Activated naive CD4-positive, alpha-beta T cell treated with anti-CD3 and anti-CD28 coated beads, Interleukin-2, amount 10 ng/mL, durations not matched to agents 7 days and 5 days (primary cell): Measurements from ENCODE around the gene STEAP2.
A peak's percentile ranks its signal among the peaks of the same experiment; 100 is the strongest.
"Not testable (repeated sequence)": the region's sequence is repeated elsewhere in the genome, so short reads cannot be mapped to it uniquely, and the experiment has no call there.

Experiments
- CTCF ChIA-PET: fragments of 350-600 bp; sonication (Branson Sonifier 250); formaldehyde crosslinking; loops from one replicate; lab custom pipeline; 2021; ENCODE audit warnings: antibody characterized with exemption; lab: Charles Lee
- DNase-seq: peaks from one replicate; pipeline ENCODE4 v3.0.0-alpha.2; 2020
- H3K27ac Mint-ChIP-seq: one replicate; pipeline ENCODE4 v1.8.0; 2021; ENCODE audit warnings: mild to moderate bottlenecking, moderate library complexity, mixed read lengths
- H3K27me3 Mint-ChIP-seq: one replicate; pipeline ENCODE4 v1.8.0; 2021; ENCODE audit warnings: mild to moderate bottlenecking, mixed read lengths
- H3K36me3 Mint-ChIP-seq: one replicate; pipeline ENCODE4 v1.8.0; 2021; ENCODE audit warnings: mixed read lengths
- H3K4me1 Mint-ChIP-seq: one replicate; pipeline ENCODE4 v1.8.0; 2021; ENCODE audit warnings: mixed read lengths
- H3K4me3 Mint-ChIP-seq: one replicate; pipeline ENCODE4 v1.8.0; 2021; ENCODE audit warnings: mild to moderate bottlenecking, moderate library complexity, mixed read lengths
- H3K9me3 Mint-ChIP-seq: one replicate; pipeline ENCODE4 v1.8.0; 2021; ENCODE audit warnings: mixed read lengths

STEAP2 gene

GRCh38 chr7:90180649-90181048 is 30.9 kb upstream of the STEAP2 start:
- H3K27ac Mint-ChIP-seq, result no peak overlapping the region

GRCh38 chr7:90181485-90181884 is 30.1 kb upstream of the STEAP2 start:
- Mint-ChIP-seq H3K4me3 (no peak overlapping the region), H3K4me1 (peaks cover 11% of the 10 kb centered on the region), H3K27ac (peak overlapping the region; percentile 37), H3K36me3 (no peaks in the 10 kb centered on the region), H3K27me3 (no peaks in the 10 kb centered on the region), H3K9me3 (peaks cover 1% of the 10 kb centered on the region)
- CTCF ChIA-PET, result no interaction called here
- no peak for DNase-seq

More at GRCh38 chr7:90180649-90181048, 30.9 kb upstream of the STEAP2 start:
- no peaks in the 10 kb centered on the region for H3K27me3 Mint-ChIP-seq
- CTCF ChIA-PET, result interaction anchor here (0.7 kb wide), 1 partner anchor 61 kb away, joined by 3 read pairs; no protein-coding TSS in a partner anchor
- H3K4me1 Mint-ChIP-seq, result peaks cover 11% of the 10 kb centered on the region
- H3K4me3 Mint-ChIP-seq, result no peak overlapping the region
- DNase-seq, result no peak
- no peaks in the 10 kb centered on the region for H3K36me3 Mint-ChIP-seq
- peaks cover 4% of the 10 kb centered on the region for H3K9me3 Mint-ChIP-seq

- H3K4me3 Mint-ChIP-seq, H3K27ac Mint-ChIP-seq, H3K36me3 Mint-ChIP-seq, H3K27me3 Mint-ChIP-seq, H3K9me3 Mint-ChIP-seq, DNase-seq, H3K4me1 Mint-ChIP-seq, CTCF ChIA-PET: not testable (repeated sequence)
Measured at GRCh38 chr7:90186290-90186689, 25.2 kb upstream of the STEAP2 start.

GRCh38 chr7:90187507-90188050 is 24.0 kb upstream of the STEAP2 start:
- Mint-ChIP-seq H3K27me3 (no peaks in the 10 kb centered on the region), H3K27ac (no peak overlapping the region), H3K9me3 (peaks cover 19% of the 10 kb centered on the region), H3K36me3 (no peaks in the 10 kb centered on the region), H3K4me1 (no peaks in the 10 kb centered on the region), H3K4me3 (no peak overlapping the region)
- DNase-seq, result no peak
- CTCF ChIA-PET, result interaction anchor here (1.1 to 1.4 kb wide), 2 partner anchors 9 to 35 kb away, joined by 3 to 4 read pairs; no protein-coding TSS in a partner anchor

- peaks cover 24% of the 10 kb centered on the region for H3K9me3 Mint-ChIP-seq
Measured at GRCh38 chr7:90188281-90188680, 23.3 kb upstream of the STEAP2 start.

GRCh38 chr7:90190995-90191394 is 20.5 kb upstream of the STEAP2 start:
- no peaks in the 10 kb centered on the region for H3K4me1 Mint-ChIP-seq
- H3K27me3 Mint-ChIP-seq, result no peaks in the 10 kb centered on the region
- no peaks in the 10 kb centered on the region for H3K36me3 Mint-ChIP-seq
- CTCF ChIA-PET, result interaction anchor here (1.7 kb wide), 1 partner anchor 21 kb away, joined by 4 read pairs; the partner anchor contains the start of gene STEAP2
- DNase-seq, result no peak
- H3K4me3 Mint-ChIP-seq, result no peak overlapping the region
- peaks cover 27% of the 10 kb centered on the region for H3K9me3 Mint-ChIP-seq
- H3K27ac Mint-ChIP-seq, result no peak overlapping the region

More at GRCh38 chr7:90188281-90188680, 23.3 kb upstream of the STEAP2 start:
- H3K27ac Mint-ChIP-seq, result no peak overlapping the region
- no peaks in the 10 kb centered on the region for H3K27me3 Mint-ChIP-seq
- H3K4me1 Mint-ChIP-seq, result no peaks in the 10 kb centered on the region
- H3K36me3 Mint-ChIP-seq, result no peaks in the 10 kb centered on the region
- no peak overlapping the region for H3K4me3 Mint-ChIP-seq
- DNase-seq, result no peak
- CTCF ChIA-PET, result interaction anchor here (1.1 to 1.5 kb wide), 2 partner anchors 9 to 23 kb away, joined by 3 to 5 read pairs; partner anchors contain the start of gene STEAP2

GRCh38 chr7:90191648-90192047 is 19.9 kb upstream of the STEAP2 start:
- Mint-ChIP-seq H3K27ac (no peak overlapping the region), H3K27me3 (no peaks in the 10 kb centered on the region), H3K36me3 (no peaks in the 10 kb centered on the region), H3K4me1 (no peaks in the 10 kb centered on the region), H3K4me3 (no peak overlapping the region), H3K9me3 (peaks cover 27% of the 10 kb centered on the region)
- CTCF ChIA-PET, result interaction anchor here (1.7 kb wide), 1 partner anchor 20 kb away, joined by 4 read pairs; the partner anchor contains the start of gene STEAP2
- DNase-seq, result no peak

- no peaks in the 10 kb centered on the region for H3K4me1 Mint-ChIP-seq
- no peak overlapping the region for H3K27ac Mint-ChIP-seq
- peaks cover 27% of the 10 kb centered on the region for H3K9me3 Mint-ChIP-seq
- no peak for DNase-seq
- no peaks in the 10 kb centered on the region for H3K27me3 Mint-ChIP-seq
- CTCF ChIA-PET, result no interaction called here
- no peak overlapping the region for H3K4me3 Mint-ChIP-seq
- H3K36me3 Mint-ChIP-seq, result no peaks in the 10 kb centered on the region
Measured at GRCh38 chr7:90192876-90193750, 18.4 kb upstream of the STEAP2 start.

GRCh38 chr7:90194911-90195809 is 16.4 kb upstream of the STEAP2 start:
- H3K27me3 Mint-ChIP-seq, result no peaks in the 10 kb centered on the region
- peaks cover 23% of the 10 kb centered on the region for H3K9me3 Mint-ChIP-seq
- CTCF ChIA-PET, result interaction anchor here (0.9 kb wide), 1 partner anchor 43 kb away, joined by 4 read pairs; no protein-coding TSS in a partner anchor
- no peak overlapping the region for H3K27ac Mint-ChIP-seq
- DNase-seq, result no peak
- no peak overlapping the region for H3K4me3 Mint-ChIP-seq
- H3K4me1 Mint-ChIP-seq, result no peaks in the 10 kb centered on the region
- H3K36me3 Mint-ChIP-seq, result no peaks in the 10 kb centered on the region

GRCh38 chr7:90201500-90202195 is 9.9 kb upstream of the STEAP2 start:
- no peak for DNase-seq
- no peaks in the 10 kb centered on the region for H3K4me1 Mint-ChIP-seq
- CTCF ChIA-PET, result no interaction called here
- no peaks in the 10 kb centered on the region for H3K36me3 Mint-ChIP-seq
- no peaks in the 10 kb centered on the region for H3K27me3 Mint-ChIP-seq
- H3K9me3 Mint-ChIP-seq, result no peaks in the 10 kb centered on the region
- no peak overlapping the region for H3K4me3 Mint-ChIP-seq
- H3K27ac Mint-ChIP-seq, result no peak overlapping the region

GRCh38 chr7:90207956-90208355 is 3.6 kb upstream of the STEAP2 start:
- Mint-ChIP-seq H3K4me3 (no peak overlapping the region), H3K4me1 (peaks cover 8% of the 10 kb centered on the region), H3K27me3 (peaks cover 10% of the 10 kb centered on the region), H3K36me3 (no peaks in the 10 kb centered on the region), H3K27ac (no peak overlapping the region), H3K9me3 (no peaks in the 10 kb centered on the region)
- CTCF ChIA-PET, result no interaction called here
- no peak for DNase-seq

GRCh38 chr7:90209776-90210175 is 1.8 kb upstream of the STEAP2 start:
- H3K4me3 Mint-ChIP-seq, result no peak overlapping the region
- H3K27me3 Mint-ChIP-seq, result peaks cover 10% of the 10 kb centered on the region
- CTCF ChIA-PET, result no interaction called here
- peaks cover 8% of the 10 kb centered on the region for H3K4me1 Mint-ChIP-seq
- no peaks in the 10 kb centered on the region for H3K36me3 Mint-ChIP-seq
- H3K9me3 Mint-ChIP-seq, result no peaks in the 10 kb centered on the region
- H3K27ac Mint-ChIP-seq, result no peak overlapping the region
- no peak for DNase-seq

- peaks cover 10% of the 10 kb centered on the region for H3K27me3 Mint-ChIP-seq
- CTCF ChIA-PET, result interaction anchor here (1.1 to 1.2 kb wide), 2 partner anchors 13 to 222 kb away, joined by 3 read pairs; no protein-coding TSS in a partner anchor
- DNase-seq, result no peak
- no peaks in the 10 kb centered on the region for H3K9me3 Mint-ChIP-seq
- no peak overlapping the region for H3K27ac Mint-ChIP-seq
- no peaks in the 10 kb centered on the region for H3K36me3 Mint-ChIP-seq
- H3K4me1 Mint-ChIP-seq, result peaks cover 8% of the 10 kb centered on the region
- no peak overlapping the region for H3K4me3 Mint-ChIP-seq
Measured at GRCh38 chr7:90210475-90210874, 1.1 kb upstream of the STEAP2 start.
